NOMO-1 treated with dmso at 0.1 percent for 144 hours (cell line): ENCODE data around the gene SHC3.

ENCODE experiments used
- DNase-seq: peaks from one replicate; lab custom pipeline; 2025; ENCODE audit not compliant: unreplicated experiment; lab: John Stamatoyannopoulos, UW

The SHC3 gene

GRCh38 chr9:89006267-89006666, 172.4 kb downstream of the SHC3 start:
- DNase-seq, result no peak

GRCh38 chr9:89005323-89005722, 173.3 kb downstream of the SHC3 start:
- no peak for DNase-seq

GRCh38 chr9:89002987-89003386, 175.6 kb downstream of the SHC3 start:
- DNase-seq, result no peak

GRCh38 chr9:89001917-89002540, 176.6 kb downstream of the SHC3 start:
- DNase-seq, result no peak

DNA sequence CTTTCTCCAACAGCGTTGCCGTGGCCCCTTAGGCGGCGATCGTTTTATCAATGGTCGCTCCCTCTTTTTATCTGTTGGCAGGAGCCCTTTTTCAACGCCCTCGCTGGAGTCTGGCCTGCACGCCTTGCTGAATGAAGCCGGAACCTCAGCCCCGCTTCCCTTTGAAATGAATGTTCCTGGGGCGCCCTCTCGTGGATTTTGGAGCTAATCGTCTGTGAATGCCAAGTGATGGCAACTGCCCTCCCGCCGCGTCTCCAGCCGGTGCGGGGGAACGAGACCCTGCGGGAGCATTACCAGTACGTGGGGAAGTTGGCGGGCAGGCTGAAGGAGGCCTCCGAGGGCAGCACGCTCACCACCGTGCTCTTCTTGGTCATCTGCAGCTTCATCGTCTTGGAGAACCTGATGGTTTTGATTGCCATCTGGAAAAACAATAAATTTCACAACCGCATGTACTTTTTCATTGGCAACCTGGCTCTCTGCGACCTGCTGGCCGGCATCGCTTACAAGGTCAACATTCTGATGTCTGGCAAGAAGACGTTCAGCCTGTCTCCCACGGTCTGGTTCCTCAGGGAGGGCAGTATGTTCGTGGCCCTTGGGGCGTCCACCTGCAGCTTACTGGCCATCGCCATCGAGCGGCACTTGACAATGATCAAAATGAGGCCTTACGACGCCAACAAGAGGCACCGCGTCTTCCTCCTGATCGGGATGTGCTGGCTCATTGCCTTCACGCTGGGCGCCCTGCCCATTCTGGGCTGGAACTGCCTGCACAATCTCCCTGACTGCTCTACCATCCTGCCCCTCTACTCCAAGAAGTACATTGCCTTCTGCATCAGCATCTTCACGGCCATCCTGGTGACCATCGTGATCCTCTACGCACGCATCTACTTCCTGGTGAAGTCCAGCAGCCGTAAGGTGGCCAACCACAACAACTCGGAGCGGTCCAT, 177.4 kb downstream of the SHC3 start:
- no peak for DNase-seq

- no peak for DNase-seq
These were observed 178.2 kb downstream of the SHC3 start for GRCh38 chr9:89000371-89000781.

DNA sequence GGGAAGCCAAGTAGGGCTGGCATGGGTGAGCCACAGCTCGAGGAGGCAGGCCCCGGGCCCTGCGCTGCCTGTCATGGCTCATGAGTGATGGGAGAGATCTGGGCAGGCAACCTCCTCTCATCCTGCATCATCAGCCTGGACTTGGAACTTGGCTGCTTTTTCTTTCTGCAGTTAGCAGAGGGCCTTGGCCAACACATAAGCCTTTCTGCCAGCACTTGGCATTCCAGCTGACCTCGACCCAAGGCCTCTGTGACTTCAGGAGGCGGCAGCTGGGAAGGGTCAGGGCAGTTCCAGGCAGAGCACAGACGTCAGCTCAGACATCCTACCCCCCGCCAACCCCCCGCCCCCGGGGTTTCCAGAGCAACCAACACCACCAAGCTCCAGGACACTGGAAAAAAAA, 179.7 kb downstream of the SHC3 start:
- no peak for DNase-seq

DNA sequence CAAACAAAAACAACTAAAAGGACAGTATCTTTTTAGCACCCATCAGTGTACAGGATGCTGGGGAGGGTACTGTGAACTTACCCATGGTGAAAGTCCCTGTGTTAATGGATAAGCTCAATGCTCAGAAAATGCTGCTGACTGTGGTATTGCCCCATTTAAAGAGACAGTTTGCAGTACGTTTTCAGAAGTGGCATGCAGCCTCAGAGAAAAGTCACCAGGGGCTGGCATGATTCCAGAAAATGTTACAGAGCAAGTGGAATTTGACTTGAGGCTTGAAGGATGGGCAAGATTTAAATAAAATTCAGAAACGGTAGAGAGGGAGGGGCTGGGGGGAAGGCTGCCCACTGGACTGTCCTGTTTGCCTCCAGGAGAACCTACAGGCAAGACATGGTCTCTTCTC, 180.1 kb downstream of the SHC3 start:
- no peak for DNase-seq

DNA sequence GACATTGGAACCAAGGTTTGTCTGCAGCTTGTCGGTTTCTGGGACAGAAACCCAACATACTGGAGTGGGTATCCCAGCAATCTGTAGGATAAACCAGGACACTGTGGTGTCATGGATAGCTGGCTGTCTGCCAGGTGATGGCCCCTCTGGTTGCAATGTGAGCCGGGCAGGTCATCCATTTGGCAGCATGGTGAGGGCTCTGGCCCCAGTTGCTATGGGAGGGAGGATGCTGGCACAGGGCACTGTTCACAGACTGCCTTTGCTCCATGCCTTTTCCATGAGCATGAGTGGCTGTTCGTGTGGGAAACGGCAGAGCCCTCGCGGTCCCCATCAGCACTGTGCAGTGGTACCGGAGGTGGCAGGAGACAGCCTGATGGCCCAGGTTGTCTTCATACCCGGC, 181.0 kb downstream of the SHC3 start:
- DNase-seq, result no peak

- no peak for DNase-seq
These were observed 181.7 kb downstream of the SHC3 start for GRCh38 chr9:88996921-88997235.

DNA sequence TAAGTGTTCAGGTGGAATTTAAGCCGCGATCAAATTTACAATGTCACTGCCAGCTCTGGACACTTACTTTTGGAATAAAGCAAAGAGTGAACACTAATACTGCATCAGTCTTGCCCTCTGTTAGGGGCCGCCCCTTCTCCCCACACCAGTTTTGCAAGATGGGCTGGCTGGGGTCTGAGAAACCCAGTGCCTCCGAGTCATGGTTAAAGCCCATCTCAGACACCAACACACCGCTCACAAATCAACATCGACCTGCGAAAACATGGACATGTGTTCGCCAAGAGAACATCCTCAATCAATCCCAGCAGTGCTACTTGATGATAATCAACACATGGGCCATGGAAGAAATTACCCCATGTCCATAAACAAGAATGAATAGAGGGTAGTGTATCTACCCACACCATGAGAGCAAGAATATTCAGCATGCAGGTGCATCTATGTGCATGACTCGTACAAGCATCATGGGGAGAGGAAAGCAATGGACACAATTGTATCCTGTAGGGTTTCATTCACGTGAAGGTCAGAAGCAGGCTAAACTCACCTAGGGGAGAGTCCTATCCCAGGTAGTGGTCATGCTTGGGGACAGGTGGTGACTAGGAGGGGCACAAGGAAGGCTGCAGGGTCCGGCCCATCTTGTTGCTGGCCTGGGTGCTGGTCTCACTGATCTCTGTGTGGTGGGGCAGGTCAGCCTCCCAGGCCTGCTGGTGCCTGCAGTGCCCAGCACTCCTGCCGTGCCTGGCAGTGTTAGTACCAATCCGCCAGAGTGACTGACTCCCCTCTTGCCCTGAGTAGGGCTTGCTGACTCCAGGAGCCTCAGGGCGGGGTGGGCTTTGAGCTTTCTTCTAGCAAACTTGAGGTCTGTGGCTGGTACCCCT, 182.3 kb downstream of the SHC3 start:
- no peak for DNase-seq

DNA sequence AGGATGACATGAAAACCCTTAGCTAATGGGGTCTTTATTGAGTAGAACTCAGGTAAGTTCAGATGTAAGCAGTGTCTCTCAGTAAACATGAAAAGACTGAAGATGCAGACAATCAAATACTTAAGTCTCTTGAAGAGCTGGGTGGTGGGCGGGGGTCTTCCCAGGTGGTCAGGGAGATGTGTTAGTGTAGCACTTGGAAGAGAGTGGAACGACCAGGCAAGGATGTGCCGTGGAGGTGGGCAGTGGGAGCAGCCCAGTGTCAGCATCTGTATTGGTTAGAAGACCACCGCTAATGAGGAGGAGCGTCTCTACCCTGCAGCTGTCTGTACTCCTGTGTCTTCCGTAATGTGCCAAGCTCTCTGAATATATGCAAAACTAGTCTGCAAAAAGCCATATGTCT, 183.0 kb downstream of the SHC3 start:
- no peak for DNase-seq

DNA sequence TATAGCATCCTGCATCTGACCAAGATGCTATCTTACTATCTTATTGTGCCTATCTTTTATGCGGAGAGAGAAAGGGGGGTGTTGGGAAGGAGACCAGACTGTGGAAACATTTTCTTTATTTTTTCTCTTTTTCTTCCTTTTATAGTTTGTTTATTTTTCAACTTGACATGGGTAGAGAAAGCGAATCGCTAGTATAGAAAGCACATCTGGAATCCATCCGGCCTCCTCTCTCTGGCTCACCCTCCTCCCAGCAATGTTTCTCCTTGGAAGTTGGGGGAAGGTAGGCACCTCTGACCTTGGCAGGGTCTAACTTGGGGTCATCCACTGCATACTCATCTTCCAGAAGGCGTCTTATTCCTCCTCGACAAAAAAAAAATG, 183.4 kb downstream of the SHC3 start:
- no peak for DNase-seq

DNA sequence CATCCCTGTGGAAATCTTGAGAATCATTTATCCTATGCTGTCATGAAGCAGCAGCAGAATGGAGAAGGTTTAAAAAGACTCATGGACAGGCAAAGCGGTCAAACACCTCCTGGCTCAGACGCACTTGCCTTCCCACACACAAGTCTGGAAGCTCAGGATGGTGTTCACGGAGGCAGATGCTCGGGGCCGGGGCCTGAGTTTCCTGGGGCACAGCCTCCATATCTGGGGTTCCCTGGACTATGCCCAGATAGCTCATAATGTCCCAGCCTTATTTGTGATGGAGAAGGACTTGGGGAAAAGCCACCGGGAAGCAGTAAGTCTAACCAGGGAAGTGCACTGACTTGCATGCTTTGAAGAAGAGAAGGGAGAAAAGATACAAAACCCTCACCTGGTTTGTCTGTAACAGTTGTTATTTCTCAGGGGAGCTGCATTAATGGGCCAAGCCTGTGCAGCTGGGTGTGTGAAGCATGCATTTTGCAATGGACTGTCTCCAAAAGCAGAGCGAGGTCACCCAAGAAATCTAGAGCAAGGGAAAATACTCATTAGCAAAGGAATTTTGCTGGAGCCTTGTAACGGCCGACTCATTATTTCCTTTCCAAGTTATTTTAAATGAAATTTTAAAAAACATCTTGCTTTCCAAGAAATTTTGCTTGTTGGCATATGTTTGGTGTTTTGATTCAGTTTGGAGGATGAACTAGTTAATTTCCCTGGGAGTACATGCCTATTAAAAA, 184.0 kb downstream of the SHC3 start:
- no peak for DNase-seq

DNA sequence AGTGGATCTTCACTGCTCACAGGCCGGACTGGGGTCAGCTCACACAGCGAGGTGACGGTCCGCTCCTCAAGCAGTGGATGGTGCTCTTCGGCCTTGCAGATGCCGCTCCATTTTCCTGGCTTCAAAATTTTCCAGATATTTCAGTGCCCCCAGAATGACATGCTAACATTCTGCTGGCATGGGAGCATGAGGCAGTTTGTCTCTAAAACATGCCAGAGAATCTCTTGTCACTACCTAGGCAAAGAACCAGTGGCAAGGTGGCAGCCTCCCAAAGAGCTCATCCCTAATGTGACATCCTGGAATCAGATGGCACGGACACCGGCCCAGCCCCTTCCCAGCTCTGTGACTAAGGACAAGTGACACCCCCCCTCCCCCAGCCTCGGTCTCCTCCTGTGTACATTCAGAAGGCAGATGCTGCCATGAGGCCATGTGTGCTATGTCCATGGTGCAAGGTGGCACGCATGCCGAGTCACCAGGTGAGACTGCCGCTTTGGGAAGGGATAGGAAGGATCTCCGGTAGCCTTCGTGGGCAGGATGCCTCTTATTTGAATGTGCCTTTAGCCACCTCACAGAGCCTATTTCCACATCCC, 184.7 kb downstream of the SHC3 start:
- DNase-seq, result no peak

- no peak for DNase-seq
These were observed 185.3 kb downstream of the SHC3 start for GRCh38 chr9:88993327-88993726.

- no peak for DNase-seq
These were observed 186.1 kb downstream of the SHC3 start for GRCh38 chr9:88992556-88992955.

GRCh38 chr9:88991066-88992034, 187.3 kb downstream of the SHC3 start, which contains the start of gene S1PR3:
TSS of gene S1PR3 (plus strand) at chr9:88991468. CDS start at chr9:89001201, 9,733 bp downstream.
- peak; percentile 11 for DNase-seq

DNA sequence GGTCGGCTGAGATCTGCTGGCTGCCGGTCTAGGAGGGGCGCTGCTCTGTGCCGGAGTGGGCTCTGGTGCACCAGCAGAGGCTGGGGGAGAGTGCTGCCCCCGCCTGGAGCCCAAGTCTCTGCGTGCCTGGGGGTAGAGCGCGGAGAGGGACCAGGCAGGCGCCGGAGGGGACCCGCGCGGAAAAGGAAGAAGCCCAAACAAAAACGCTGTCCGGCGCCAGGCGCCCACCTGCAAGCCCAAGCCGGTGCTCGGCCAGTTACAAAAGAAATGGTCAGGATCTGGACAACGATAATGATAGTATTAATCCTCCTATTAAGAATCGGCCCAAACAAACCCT, 187.9 kb downstream of the SHC3 start:
- DNase-seq, result no peak
